OCI-LY3 (cell line): ENCODE measurements around the gene EMC9.

Experiments used
- CTCF ChIP-seq: fragments of 200-600, 300-600 bp; sonication (generic); IDR thresholded peaks from 2 replicates; pipeline ENCODE4 v1.5.1; 2014; ENCODE audit warnings: antibody characterized with exemption, low read length, low read depth
- EZH2phosphoT487 ChIP-seq: fragments of 200-600 bp; shearing (Covaris generic); IDR thresholded peaks from 2 replicates; pipeline ENCODE4 v1.6.1; 2018; ENCODE audit warnings: antibody characterized with exemption, mixed run types, low read depth

GRCh38 chr14:24179961-24180796 is 38.8 kb upstream of the EMC9 start:
- TF ChIP-seq CTCF, result no peak
- no peak for TF ChIP-seq EZH2phosphoT487
